Fibroblast of skin of left biceps (primary cell): ENCODE data around the gene MAPKAPK2.
"Not testable (repeated sequence)": the region's sequence is repeated elsewhere in the genome, so short reads cannot be mapped to it uniquely, and the experiment has no call there.

Source experiments
- DNase-seq, 2 experiments: peaks; one replicate each; pipeline ENCODE4 v3.0.0-alpha.2; 2013; ENCODE audit warnings: low read depth in 2 of 2

MAPKAPK2 gene

GRCh38 chr1:206684478-206685333 lies at the start of gene MAPKAPK2:
Gene MAPKAPK2 (plus strand): TSS chr1:206684905. CDS start chr1:206685230, 325 bp downstream.
- DNase-seq = no peak

- DNase-seq = peak; percentile 76 to 86
Observed at GRCh38 chr1:206635080-206635977, 49.4 kb upstream of the MAPKAPK2 start, which contains the start of gene DYRK3. Gene DYRK3 (plus strand): TSS chr1:206635536. CDS start chr1:206635704, 168 bp downstream.

GRCh38 chr1:206635978-206636345 lies 48.7 kb upstream of the MAPKAPK2 start:
- no peak for DNase-seq

GRCh38 chr1:206636671-206637070 lies 48.0 kb upstream of the MAPKAPK2 start:
- DNase-seq = no peak

GRCh38 chr1:206637605-206638004 lies 47.1 kb upstream of the MAPKAPK2 start:
- no peak for DNase-seq

GRCh38 chr1:206642074-206642473 lies 42.6 kb upstream of the MAPKAPK2 start:
- DNase-seq = not testable (repeated sequence)

GRCh38 chr1:206643118-206643698 lies 41.5 kb upstream of the MAPKAPK2 start:
- DNase-seq = no peak

GRCh38 chr1:206646504-206646903 lies 38.2 kb upstream of the MAPKAPK2 start:
- no peak for DNase-seq

- no peak for DNase-seq
Observed at GRCh38 chr1:206647224-206647623, 37.5 kb upstream of the MAPKAPK2 start.

- no peak for DNase-seq
Observed at GRCh38 chr1:206649261-206649921, 35.3 kb upstream of the MAPKAPK2 start.

GRCh38 chr1:206651014-206651413 lies 33.7 kb upstream of the MAPKAPK2 start:
- DNase-seq = no peak

GRCh38 chr1:206651958-206652890 lies 32.5 kb upstream of the MAPKAPK2 start:
- DNase-seq = no peak

GRCh38 chr1:206653715-206654459 lies 30.8 kb upstream of the MAPKAPK2 start:
- DNase-seq = no peak

- DNase-seq = no peak
Observed at GRCh38 chr1:206654828-206655227, 29.9 kb upstream of the MAPKAPK2 start.

GRCh38 chr1:206655471-206655882 lies 29.2 kb upstream of the MAPKAPK2 start:
- DNase-seq = no peak

GRCh38 chr1:206656936-206657335 lies 27.8 kb upstream of the MAPKAPK2 start:
- DNase-seq = no peak

- no peak for DNase-seq
Observed at GRCh38 chr1:206657751-206658150, 27.0 kb upstream of the MAPKAPK2 start.

- no peak for DNase-seq
Observed at GRCh38 chr1:206658264-206658980, 26.3 kb upstream of the MAPKAPK2 start.

- no peak for DNase-seq
Observed at GRCh38 chr1:206658981-206659273, 25.8 kb upstream of the MAPKAPK2 start.
